ENCODE data around the gene MST1.

Gene MST1

GRCh38 chr3:49689046-49689907 is at the start of gene MST1, which contains the start of gene RNF123:
TSS of gene MST1 (minus strand) at chr3:49689474. CDS start at chr3:49688691, 783 bp downstream.
TSS of gene RNF123 (plus strand) at chr3:49689557. CDS start at chr3:49691166, 1,609 bp downstream.
- H3K36me3 ChIP-seq (ENCODE audit: control insufficient read depth, insufficient read depth, low read length, severe bottlenecking), result peaks cover 4% of the 10 kb centered on the region
- H3K27me3 ChIP-seq (replicated peaks; ENCODE audit: control insufficient read depth, insufficient read depth, low read length), result no peaks in the 10 kb centered on the region
- peak within 1 kb of the TSS; percentile 98 for H3K9ac ChIP-seq (ENCODE audit: low read length)
- H3K4me1 ChIP-seq (ENCODE audit: control insufficient read depth, insufficient read depth, low read length), result peaks cover 6% of the 10 kb centered on the region
- no peaks in the 10 kb centered on the region for H3K9me3 ChIP-seq (ENCODE audit: control insufficient read depth, low read length)
- H3K4me3 ChIP-seq (ENCODE audit: low read length), result peak within 1 kb of the TSS; percentile 98
- peak; percentile 95 for DNase-seq (ENCODE audit: low read depth)

GRCh38 chr3:49738067-49738713 is 48.9 kb upstream of the MST1 start:
- H3K4me3 ChIP-seq (ENCODE audit: low read length), result no peak overlapping the region
- peaks cover 50% of the 10 kb centered on the region for H3K36me3 ChIP-seq (ENCODE audit: control insufficient read depth, insufficient read depth, low read length, severe bottlenecking)
- H3K4me1 ChIP-seq (ENCODE audit: control insufficient read depth, insufficient read depth, low read length), result peaks cover 7% of the 10 kb centered on the region
- DNase-seq (ENCODE audit: low read depth), result no peak
- H3K9me3 ChIP-seq (ENCODE audit: control insufficient read depth, low read length), result no peaks in the 10 kb centered on the region
- H3K9ac ChIP-seq (ENCODE audit: low read length), result no peak overlapping the region
- H3K27me3 ChIP-seq (replicated peaks; ENCODE audit: control insufficient read depth, insufficient read depth, low read length), result no peaks in the 10 kb centered on the region

GRCh38 chr3:49734752-49735151 is 45.5 kb upstream of the MST1 start:
- no peak overlapping the region for H3K4me3 ChIP-seq (ENCODE audit: low read length)
- H3K36me3 ChIP-seq (ENCODE audit: control insufficient read depth, insufficient read depth, low read length, severe bottlenecking), result peaks cover 65% of the 10 kb centered on the region
- H3K9ac ChIP-seq (ENCODE audit: low read length), result no peak overlapping the region
- H3K4me1 ChIP-seq (ENCODE audit: control insufficient read depth, insufficient read depth, low read length), result peaks cover 8% of the 10 kb centered on the region
- DNase-seq (ENCODE audit: low read depth), result no peak
- no peaks in the 10 kb centered on the region for H3K27me3 ChIP-seq (replicated peaks; ENCODE audit: control insufficient read depth, insufficient read depth, low read length)
- no peaks in the 10 kb centered on the region for H3K9me3 ChIP-seq (ENCODE audit: control insufficient read depth, low read length)

- peak; percentile 40 for DNase-seq (ENCODE audit: low read depth)
- Histone ChIP-seq H3K4me3 (ENCODE audit: low read length) (no peak overlapping the region), H3K36me3 (ENCODE audit: control insufficient read depth, insufficient read depth, low read length, severe bottlenecking) (peaks cover 66% of the 10 kb centered on the region), H3K9me3 (ENCODE audit: control insufficient read depth, low read length) (no peaks in the 10 kb centered on the region), H3K9ac (ENCODE audit: low read length) (no peak overlapping the region), H3K27me3 (replicated peaks; ENCODE audit: control insufficient read depth, insufficient read depth, low read length) (no peaks in the 10 kb centered on the region), H3K4me1 (ENCODE audit: control insufficient read depth, insufficient read depth, low read length) (peaks cover 8% of the 10 kb centered on the region)
These were observed 44.3 kb upstream of the MST1 start for GRCh38 chr3:49733551-49733950.

- Histone ChIP-seq H3K27me3 (replicated peaks; ENCODE audit: control insufficient read depth, insufficient read depth, low read length) (no peaks in the 10 kb centered on the region), H3K36me3 (ENCODE audit: control insufficient read depth, insufficient read depth, low read length, severe bottlenecking) (peaks cover 64% of the 10 kb centered on the region)
- DNase-seq (ENCODE audit: low read depth), result no peak
These were observed 43.3 kb upstream of the MST1 start for GRCh38 chr3:49732597-49732996.

GRCh38 chr3:49729966-49730609 is 40.8 kb upstream of the MST1 start:
- no peak overlapping the region for H3K9ac ChIP-seq (ENCODE audit: low read length)
- no peak for DNase-seq (ENCODE audit: low read depth)
- H3K4me1 ChIP-seq (ENCODE audit: control insufficient read depth, insufficient read depth, low read length), result peaks cover 8% of the 10 kb centered on the region
- H3K9me3 ChIP-seq (ENCODE audit: control insufficient read depth, low read length), result no peaks in the 10 kb centered on the region
- no peak overlapping the region for H3K4me3 ChIP-seq (ENCODE audit: low read length)
- H3K27me3 ChIP-seq (replicated peaks; ENCODE audit: control insufficient read depth, insufficient read depth, low read length), result no peaks in the 10 kb centered on the region
- peaks cover 60% of the 10 kb centered on the region for H3K36me3 ChIP-seq (ENCODE audit: control insufficient read depth, insufficient read depth, low read length, severe bottlenecking)

More at GRCh38 chr3:49732597-49732996, 43.3 kb upstream of the MST1 start:
- Histone ChIP-seq H3K9me3 (ENCODE audit: control insufficient read depth, low read length) (no peaks in the 10 kb centered on the region), H3K4me3 (ENCODE audit: low read length) (no peak overlapping the region), H3K4me1 (ENCODE audit: control insufficient read depth, insufficient read depth, low read length) (peaks cover 8% of the 10 kb centered on the region), H3K9ac (ENCODE audit: low read length) (no peak overlapping the region)

GRCh38 chr3:49727924-49728361 is 38.7 kb upstream of the MST1 start:
- Histone ChIP-seq H3K36me3 (ENCODE audit: control insufficient read depth, insufficient read depth, low read length, severe bottlenecking) (peaks cover 51% of the 10 kb centered on the region), H3K9ac (ENCODE audit: low read length) (no peak overlapping the region), H3K4me3 (ENCODE audit: low read length) (no peak overlapping the region), H3K27me3 (replicated peaks; ENCODE audit: control insufficient read depth, insufficient read depth, low read length) (no peaks in the 10 kb centered on the region), H3K9me3 (ENCODE audit: control insufficient read depth, low read length) (no peaks in the 10 kb centered on the region), H3K4me1 (ENCODE audit: control insufficient read depth, insufficient read depth, low read length) (peaks cover 10% of the 10 kb centered on the region)
- DNase-seq (ENCODE audit: low read depth), result no peak

GRCh38 chr3:49727154-49727923 is 38.1 kb upstream of the MST1 start:
- no peak overlapping the region for H3K4me3 ChIP-seq (ENCODE audit: low read length)
- DNase-seq (ENCODE audit: low read depth), result no peak
- H3K9ac ChIP-seq (ENCODE audit: low read length), result no peak overlapping the region
- H3K36me3 ChIP-seq (ENCODE audit: control insufficient read depth, insufficient read depth, low read length, severe bottlenecking), result peaks cover 49% of the 10 kb centered on the region
- H3K27me3 ChIP-seq (replicated peaks; ENCODE audit: control insufficient read depth, insufficient read depth, low read length), result no peaks in the 10 kb centered on the region
- H3K9me3 ChIP-seq (ENCODE audit: control insufficient read depth, low read length), result no peaks in the 10 kb centered on the region
- H3K4me1 ChIP-seq (ENCODE audit: control insufficient read depth, insufficient read depth, low read length), result peaks cover 16% of the 10 kb centered on the region

- H3K27me3 ChIP-seq (replicated peaks; ENCODE audit: control insufficient read depth, insufficient read depth, low read length), result no peaks in the 10 kb centered on the region
- peaks cover 51% of the 10 kb centered on the region for H3K36me3 ChIP-seq (ENCODE audit: control insufficient read depth, insufficient read depth, low read length, severe bottlenecking)
- no peak for DNase-seq (ENCODE audit: low read depth)
- H3K9me3 ChIP-seq (ENCODE audit: control insufficient read depth, low read length), result no peaks in the 10 kb centered on the region
- no peak overlapping the region for H3K9ac ChIP-seq (ENCODE audit: low read length)
- H3K4me1 ChIP-seq (ENCODE audit: control insufficient read depth, insufficient read depth, low read length), result peaks cover 20% of the 10 kb centered on the region
- H3K4me3 ChIP-seq (ENCODE audit: low read length), result no peak overlapping the region
These were observed 36.8 kb upstream of the MST1 start for GRCh38 chr3:49725906-49726681.

GRCh38 chr3:49724586-49724985 is 35.3 kb upstream of the MST1 start:
- no peak for DNase-seq (ENCODE audit: low read depth)
- no peaks in the 10 kb centered on the region for H3K9me3 ChIP-seq (ENCODE audit: control insufficient read depth, low read length)

More at GRCh38 chr3:49724586-49724985, 35.3 kb upstream of the MST1 start:
- peak overlapping the region; percentile 99 for H3K4me3 ChIP-seq (ENCODE audit: low read length)
- H3K36me3 ChIP-seq (ENCODE audit: control insufficient read depth, insufficient read depth, low read length, severe bottlenecking), result peaks cover 48% of the 10 kb centered on the region
- peak overlapping the region; percentile 99 for H3K9ac ChIP-seq (ENCODE audit: low read length)
- H3K4me1 ChIP-seq (ENCODE audit: control insufficient read depth, insufficient read depth, low read length), result peaks cover 23% of the 10 kb centered on the region
- no peaks in the 10 kb centered on the region for H3K27me3 ChIP-seq (replicated peaks; ENCODE audit: control insufficient read depth, insufficient read depth, low read length)

Measured in adipocyte (in vitro differentiated cells).